Bronchial epithelial cell (primary cell): Measurements from ENCODE around the gene NDC1. TPM values are rescaled to one million over a fixed set of nuclear protein-coding genes. Genes with fewer than 3 reads are reported as not detected.

Experiments used
- DNase-seq: peaks from one replicate; pipeline ENCODE4 v3.0.0-alpha.2; 2010; ENCODE audit warnings: low read depth
- FAIRE-seq: peaks from 2 replicates; lab custom pipeline; 2011; peaks lifted over from hg19 to GRCh38; lab: Jason Lieb, UNC
- H3K27me3 ChIP-seq: 2 replicates; pipeline ENCODE4 v1.5.1; 2011; ENCODE audit warnings: low read length; ENCODE audit not compliant: control insufficient read depth, insufficient read depth
- H3K36me3 ChIP-seq: 2 replicates; pipeline ENCODE4 v1.5.1; 2011; ENCODE audit warnings: low read length; ENCODE audit not compliant: control insufficient read depth, insufficient read depth
- H3K4me3 ChIP-seq: 2 replicates; pipeline ENCODE4 v1.5.1; 2011; ENCODE audit warnings: mild to moderate bottlenecking, low read depth, low read length, control low read depth
- CTCF ChIP-seq: IDR thresholded peaks from 2 replicates; pipeline ENCODE4 v1.5.1; 2011; ENCODE audit warnings: mild to moderate bottlenecking, moderate library complexity, low read length, control low read depth, inconsistent platforms; ENCODE audit not compliant: insufficient read depth, severe bottlenecking
- total RNA-seq: library from RNA; depleted of rRNA; stranded (reverse); fragments of >200 nt; gene quantifications from 2 replicates; pipeline ENCODE4 v1.2.1, GENCODE V29; 2014

NDC1 gene
- total RNA-seq, 1 donor from 2014 or later: 16.1 TPM

DNA sequence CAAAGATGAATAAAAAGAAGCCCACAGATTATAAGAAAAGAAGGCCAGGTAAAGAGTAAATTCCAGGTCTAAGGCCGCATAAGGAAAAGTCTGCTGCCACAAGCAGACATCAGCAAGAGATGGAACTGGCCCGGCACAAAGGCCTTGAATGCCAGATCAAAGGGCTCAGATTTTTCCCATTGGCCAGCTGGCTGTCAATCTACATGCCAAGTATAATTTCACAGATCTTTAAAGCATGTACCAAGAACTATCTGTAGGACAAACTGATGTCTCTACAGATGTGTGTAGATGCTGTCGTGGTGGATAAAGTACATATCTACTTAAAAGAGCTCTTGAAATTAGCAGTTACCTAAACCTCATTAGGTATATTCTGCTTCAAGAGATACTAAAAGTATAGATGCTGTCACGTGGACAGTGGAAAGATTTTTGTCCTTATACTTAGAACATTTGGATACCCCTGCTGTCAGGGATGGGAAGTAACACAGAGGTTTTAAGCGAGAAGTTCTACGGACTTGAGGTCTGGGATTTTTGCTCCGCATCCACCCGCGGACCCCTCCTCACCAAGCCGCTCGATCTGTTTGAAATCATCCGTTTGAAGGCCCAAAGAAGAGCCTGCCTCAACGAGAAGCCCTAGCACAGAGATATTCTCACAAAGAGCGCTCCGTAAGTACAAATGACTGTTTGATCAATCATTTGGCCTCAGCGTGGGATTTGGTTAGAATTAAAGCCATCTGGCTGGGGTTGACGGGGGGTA is 109.2 kb downstream of the NDC1 start:
- FAIRE-seq: no peak
- no peaks in the 10 kb centered on the region for H3K36me3 ChIP-seq
- H3K27me3 ChIP-seq: peaks cover 4% of the 10 kb centered on the region
- H3K4me3 ChIP-seq: no peak overlapping the region
- no peak for TF ChIP-seq CTCF
- DNase-seq: no peak

- Histone ChIP-seq H3K27me3 (peaks cover 4% of the 10 kb centered on the region), H3K36me3 (no peaks in the 10 kb centered on the region), H3K4me3 (no peak overlapping the region)
- DNase-seq (no peak), FAIRE-seq (no peak)
- TF ChIP-seq CTCF: no peak
Observed at GRCh38 chr1:53728196-53728595, 109.9 kb downstream of the NDC1 start.

GRCh38 chr1:53727461-53728092 is 110.5 kb downstream of the NDC1 start:
- no peak for FAIRE-seq

GRCh38 chr1:53726009-53726600 is 112.0 kb downstream of the NDC1 start:
- no peak for TF ChIP-seq CTCF
- FAIRE-seq: peak; percentile 47
- H3K4me3 ChIP-seq: no peak overlapping the region
- no peaks in the 10 kb centered on the region for H3K36me3 ChIP-seq
- H3K27me3 ChIP-seq: peaks cover 4% of the 10 kb centered on the region
- DNase-seq: no peak

More at GRCh38 chr1:53727461-53728092, 110.5 kb downstream of the NDC1 start:
- Histone ChIP-seq H3K36me3 (no peaks in the 10 kb centered on the region), H3K4me3 (no peak overlapping the region), H3K27me3 (peaks cover 4% of the 10 kb centered on the region)
- no peak for DNase-seq
- no peak for TF ChIP-seq CTCF

DNA sequence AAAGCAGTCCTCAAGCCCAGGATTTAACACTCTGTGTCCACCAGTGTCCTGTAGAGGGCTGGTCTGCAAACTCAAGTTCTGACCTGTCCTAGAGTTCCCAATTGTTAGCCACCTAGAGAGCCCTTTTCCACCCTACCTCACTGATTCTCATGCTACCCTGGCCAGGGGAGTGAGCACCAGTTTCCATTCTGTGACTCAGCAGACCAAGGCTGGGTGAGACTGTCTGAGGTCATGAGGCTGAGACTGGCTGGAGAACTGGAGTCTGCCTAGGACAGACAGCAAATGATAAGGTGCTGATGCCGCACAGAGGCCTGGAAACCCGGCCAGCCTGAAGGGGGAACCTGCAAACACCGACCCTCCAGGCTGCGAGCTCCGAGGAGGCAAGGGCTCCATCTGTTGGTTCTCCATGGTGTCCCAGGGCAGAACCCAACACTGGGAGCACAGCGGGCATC is 112.8 kb downstream of the NDC1 start:
- Histone ChIP-seq H3K4me3 (no peak overlapping the region), H3K27me3 (peaks cover 4% of the 10 kb centered on the region), H3K36me3 (no peaks in the 10 kb centered on the region)
- FAIRE-seq (no peak), DNase-seq (peak; percentile 10)
- no peak for TF ChIP-seq CTCF
